Trophoblast cell (in vitro differentiated cells and primary cell): ENCODE measurements around the gene CCNY.
A peak's percentile ranks its signal among the peaks of the same experiment; 100 is the strongest.

Experiments used
- DNase-seq, 2 donors: peaks; one replicate each; pipeline ENCODE4 v3.0.0-alpha.2; 2016
- H2AFZ ChIP-seq: 2 replicates; pipeline ENCODE4 v1.6.1; 2013; ENCODE audit warnings: low read length, moderate library complexity, mild to moderate bottlenecking; ENCODE audit not compliant: insufficient read depth, poor library complexity
- H2AK5ac ChIP-seq: 2 replicates; pipeline ENCODE4 v1.6.1; 2013; ENCODE audit warnings: mild to moderate bottlenecking, low read length
- H2BK120ac ChIP-seq: 2 replicates; pipeline ENCODE4 v1.6.1; 2013; ENCODE audit warnings: low read length, mild to moderate bottlenecking, moderate library complexity; ENCODE audit not compliant: insufficient read depth, poor library complexity
- H2BK12ac ChIP-seq: 2 replicates; pipeline ENCODE4 v1.6.1; 2013; ENCODE audit warnings: mild to moderate bottlenecking, low read length, moderate library complexity
- H2BK5ac ChIP-seq: 2 replicates; pipeline ENCODE4 v1.6.1; 2013; ENCODE audit warnings: low read length, low read depth, moderate library complexity, mild to moderate bottlenecking; ENCODE audit not compliant: poor library complexity
- H3K14ac ChIP-seq: 2 replicates; pipeline ENCODE4 v1.6.1; 2013; ENCODE audit warnings: mild to moderate bottlenecking, low read length
- H3K18ac ChIP-seq: 2 replicates; pipeline ENCODE4 v1.6.1; 2013; ENCODE audit warnings: mild to moderate bottlenecking, low read length
- H3K23ac ChIP-seq: 2 replicates; pipeline ENCODE4 v1.6.1; 2013; ENCODE audit warnings: low read length
- H3K27ac ChIP-seq: 2 replicates; pipeline ENCODE4 v1.5.1; 2013; ENCODE audit warnings: low read depth, mild to moderate bottlenecking, inconsistent platforms, low read length, moderate library complexity
- H3K27me3 ChIP-seq: 2 replicates; pipeline ENCODE4 v1.6.1; 2013; ENCODE audit warnings: inconsistent platforms, mild to moderate bottlenecking, low read length, moderate library complexity; ENCODE audit not compliant: insufficient read depth
- H3K36me3 ChIP-seq, 2 experiments: 1 replicate in 1 of 2; 2 replicates in 1 of 2; pipeline ENCODE4 v1.6.1; 2013; ENCODE audit warnings: low read length in 2 of 2, mild to moderate bottlenecking in 2 of 2, moderate library complexity in 1 of 2; ENCODE audit not compliant: insufficient read depth in 2 of 2, control insufficient read depth in 1 of 2
- H3K4ac ChIP-seq: 2 replicates; pipeline ENCODE4 v1.6.1; 2013; ENCODE audit warnings: low read depth, mild to moderate bottlenecking, low read length, moderate library complexity
- H3K4me1 ChIP-seq, 2 experiments: 1 replicate in 1 of 2; 2 replicates in 1 of 2; pipeline ENCODE4 v1.6.1; 2013; ENCODE audit warnings: low read length in 2 of 2, mild to moderate bottlenecking in 2 of 2, moderate library complexity in 1 of 2; ENCODE audit not compliant: insufficient read depth in 2 of 2, control insufficient read depth in 1 of 2
- H3K4me2 ChIP-seq: 2 replicates; pipeline ENCODE4 v1.6.1; 2013; ENCODE audit warnings: inconsistent platforms, mild to moderate bottlenecking, low read length, moderate library complexity
- H3K4me3 ChIP-seq: 2 replicates; pipeline ENCODE4 v1.5.1; 2013; ENCODE audit warnings: mild to moderate bottlenecking, low read depth, low read length, inconsistent platforms
- H3K79me1 ChIP-seq: one replicate; pipeline ENCODE4 v1.6.1; 2013; ENCODE audit warnings: low read length
- H3K79me2 ChIP-seq: 2 replicates; pipeline ENCODE4 v1.6.1; 2013; ENCODE audit warnings: low read length, mild to moderate bottlenecking; ENCODE audit not compliant: control insufficient read depth, insufficient read depth, poor library complexity
- H3K9ac ChIP-seq: 2 replicates; pipeline ENCODE4 v1.6.1; 2013; ENCODE audit warnings: mild to moderate bottlenecking, low read length
- H3K9me3 ChIP-seq: 2 replicates; pipeline ENCODE4 v1.6.1; 2013; ENCODE audit warnings: low read depth, mild to moderate bottlenecking, control low read depth, inconsistent platforms, low read length; ENCODE audit not compliant: insufficient read depth
- H4K12ac ChIP-seq: 2 replicates; pipeline ENCODE4 v1.6.1; 2013; ENCODE audit warnings: low read depth, mild to moderate bottlenecking, low read length, moderate library complexity
- H4K8ac ChIP-seq: 2 replicates; pipeline ENCODE4 v1.6.1; 2013; ENCODE audit warnings: low read depth, mild to moderate bottlenecking, low read length, moderate library complexity
- H4K91ac ChIP-seq: one replicate; pipeline ENCODE4 v1.6.1; 2013; ENCODE audit warnings: low read depth, mild to moderate bottlenecking, low read length, moderate library complexity
- WGBS: extraction: QIAGEN DNeasy Blood & Tissue Kit; methylation state at CpG from one replicate; pipeline ENCODE4 v1.1.7; 2013; ENCODE audit warnings: missing lambda C conversion rate; ENCODE audit not compliant: insufficient read length, insufficient coverage; ENCODE audit errors: extremely low coverage; 5-methylcytosine and 5-hydroxymethylcytosine counted together

Gene CCNY

GRCh38 chr10:35545079-35545657 lies 208.9 kb downstream of the CCNY start:
- Histone ChIP-seq H3K79me1 (no peaks in the 10 kb centered on the region), H3K4ac (no peak overlapping the region), H3K9ac (no peak overlapping the region), H2BK5ac (no peak overlapping the region), H3K14ac (no peak overlapping the region), H2BK120ac (no peak overlapping the region), H3K27me3 (no peaks in the 10 kb centered on the region), H4K91ac (no peak overlapping the region), H4K12ac (no peak overlapping the region), H3K4me3 (no peak overlapping the region), H3K79me2 (no peaks in the 10 kb centered on the region), H4K8ac (no peak overlapping the region), H3K27ac (no peak overlapping the region), H2BK12ac (no peak overlapping the region), H2AFZ (no peak overlapping the region), H3K9me3 (peaks cover 2% of the 10 kb centered on the region), H3K36me3 (peaks cover 2 to 8% of the 10 kb centered on the region in 2 experiments), H3K4me2 (no peak overlapping the region), H3K23ac (no peak overlapping the region), H3K18ac (no peak overlapping the region), H3K4me1 (peaks cover 0 to 17% of the 10 kb centered on the region in 2 experiments), H2AK5ac (no peak overlapping the region)
- no CpG with 5 or more reads among the region's 10 CpGs for WGBS
- DNase-seq, result no peak

GRCh38 chr10:35545878-35546590 lies 209.7 kb downstream of the CCNY start:
- H2AK5ac ChIP-seq, result no peak overlapping the region
- no peak overlapping the region for H2AFZ ChIP-seq
- no peak overlapping the region for H2BK12ac ChIP-seq
- no peak overlapping the region for H4K12ac ChIP-seq
- no peak overlapping the region for H3K18ac ChIP-seq
- H2BK5ac ChIP-seq, result no peak overlapping the region
- no peak overlapping the region for H3K4me3 ChIP-seq
- no peaks in the 10 kb centered on the region for H3K79me1 ChIP-seq
- H3K23ac ChIP-seq, result no peak overlapping the region
- no peak overlapping the region for H4K91ac ChIP-seq
- DNase-seq, result no peak
- no peak overlapping the region for H2BK120ac ChIP-seq
- no peak overlapping the region for H4K8ac ChIP-seq
- H3K4me2 ChIP-seq, result no peak overlapping the region
- peaks cover 2% of the 10 kb centered on the region for H3K9me3 ChIP-seq
- no CpG with 5 or more reads among the region's 6 CpGs for WGBS
- peaks cover 2 to 10% of the 10 kb centered on the region in 2 experiments for H3K36me3 ChIP-seq
- peaks cover 0 to 17% of the 10 kb centered on the region in 2 experiments for H3K4me1 ChIP-seq
- H3K27ac ChIP-seq, result no peak overlapping the region
- H3K9ac ChIP-seq, result no peak overlapping the region
- no peaks in the 10 kb centered on the region for H3K79me2 ChIP-seq
- H3K14ac ChIP-seq, result no peak overlapping the region
- H3K27me3 ChIP-seq, result no peaks in the 10 kb centered on the region
- H3K4ac ChIP-seq, result no peak overlapping the region

- no peak overlapping the region for H3K27ac ChIP-seq
- no peak overlapping the region for H3K4ac ChIP-seq
- no peak overlapping the region for H3K14ac ChIP-seq
- H3K27me3 ChIP-seq, result no peaks in the 10 kb centered on the region
- no peak overlapping the region for H2AFZ ChIP-seq
- no peak overlapping the region for H4K12ac ChIP-seq
- H3K4me2 ChIP-seq, result no peak overlapping the region
- no peak overlapping the region for H3K9ac ChIP-seq
- no peak overlapping the region for H3K23ac ChIP-seq
- no peak overlapping the region for H4K91ac ChIP-seq
- WGBS, result no CpG with 5 or more reads among the region's 4 CpGs
- H2BK12ac ChIP-seq, result no peak overlapping the region
- H3K36me3 ChIP-seq, result peaks cover 2 to 10% of the 10 kb centered on the region in 2 experiments
- no peaks in the 10 kb centered on the region for H3K79me2 ChIP-seq
- H2BK5ac ChIP-seq, result no peak overlapping the region
- peak; percentile 77 to 84 for DNase-seq
- H4K8ac ChIP-seq, result no peak overlapping the region
- H3K4me3 ChIP-seq, result no peak overlapping the region
- no peak overlapping the region for H3K18ac ChIP-seq
- H2BK120ac ChIP-seq, result no peak overlapping the region
- no peaks in the 10 kb centered on the region for H3K79me1 ChIP-seq
- peaks cover 2% of the 10 kb centered on the region for H3K9me3 ChIP-seq
- peaks cover 0 to 17% of the 10 kb centered on the region in 2 experiments for H3K4me1 ChIP-seq
- H2AK5ac ChIP-seq, result no peak overlapping the region
Observed at GRCh38 chr10:35546824-35547225, 210.5 kb downstream of the CCNY start.

- Histone ChIP-seq H2BK120ac (no peak overlapping the region), H3K4ac (no peak overlapping the region), H3K9ac (no peak overlapping the region), H3K4me1 (peaks cover 7 to 12% of the 10 kb centered on the region in 2 experiments), H3K9me3 (peaks cover 2% of the 10 kb centered on the region), H3K36me3 (peaks cover 5 to 10% of the 10 kb centered on the region in 2 experiments), H2AFZ (no peak overlapping the region), H4K12ac (no peak overlapping the region), H2BK5ac (no peak overlapping the region), H3K27ac (peak overlapping the region; percentile 31), H2AK5ac (no peak overlapping the region), H3K23ac (no peak overlapping the region), H4K91ac (no peak overlapping the region), H3K4me3 (no peak overlapping the region), H3K79me1 (peaks cover 4% of the 10 kb centered on the region), H4K8ac (no peak overlapping the region), H3K14ac (no peak overlapping the region), H2BK12ac (no peak overlapping the region), H3K18ac (no peak overlapping the region), H3K4me2 (peak overlapping the region; percentile 3), H3K27me3 (no peaks in the 10 kb centered on the region), H3K79me2 (no peaks in the 10 kb centered on the region)
- no peak for DNase-seq
- no CpG with 5 or more reads among the region's 7 CpGs for WGBS
Observed at GRCh38 chr10:35552650-35553342, 216.5 kb downstream of the CCNY start.
